ENCODE results near the gene DTD1.

- no peak for TF ChIP-seq CTCF (conservative IDR thresholded peaks at IDR 0.05)
- no peak for TF ChIP-seq EZH2 (IDR thresholded peaks at IDR 0.05; ENCODE audit: low read depth)
These were observed 133.8 kb downstream of the DTD1 start for GRCh38 chr20:18721551-18722115.

All from PC-9 (cell line).